ENCODE measurements around the gene KAZALD1. TPM values are rescaled to one million over a fixed set of nuclear protein-coding genes. Genes with fewer than 3 reads are reported as not detected.

KAZALD1 gene
- polyA plus RNA-seq, 3 donors = 10.1 to 13.6 (median 10.5) TPM

DNA sequence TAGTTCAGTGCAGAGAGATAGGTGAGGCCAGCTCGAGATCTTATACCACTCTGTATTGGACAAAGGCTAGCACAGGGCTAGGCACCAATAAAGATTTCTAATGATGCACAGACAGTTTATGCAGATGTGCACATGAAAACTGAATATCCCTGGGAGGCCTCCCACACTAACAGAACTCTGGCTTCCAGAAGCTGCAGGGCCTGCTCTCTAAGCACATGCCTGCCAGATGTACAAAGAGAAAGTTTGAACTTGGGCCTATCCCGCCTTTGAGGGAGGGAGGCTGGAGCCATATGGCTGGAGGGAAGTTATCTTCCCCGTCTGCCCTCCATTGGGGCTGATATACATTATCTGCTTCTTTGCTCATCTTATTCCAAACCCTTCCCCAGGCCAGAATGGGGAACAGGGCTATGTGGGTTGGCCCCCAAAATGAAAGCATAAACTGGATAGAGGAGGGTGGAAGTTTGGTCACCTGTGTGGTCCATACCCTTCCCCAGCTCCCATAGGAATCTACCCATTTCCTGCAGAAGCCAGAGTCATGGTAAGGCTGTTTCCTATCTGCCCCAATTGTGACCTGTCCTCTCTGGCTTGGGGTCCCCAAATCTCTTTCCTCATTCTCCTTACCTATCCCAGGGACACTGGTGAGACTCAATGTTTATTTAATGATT is 3.8 kb downstream of the KAZALD1 start:
- no peak for DNase-seq

DNA sequence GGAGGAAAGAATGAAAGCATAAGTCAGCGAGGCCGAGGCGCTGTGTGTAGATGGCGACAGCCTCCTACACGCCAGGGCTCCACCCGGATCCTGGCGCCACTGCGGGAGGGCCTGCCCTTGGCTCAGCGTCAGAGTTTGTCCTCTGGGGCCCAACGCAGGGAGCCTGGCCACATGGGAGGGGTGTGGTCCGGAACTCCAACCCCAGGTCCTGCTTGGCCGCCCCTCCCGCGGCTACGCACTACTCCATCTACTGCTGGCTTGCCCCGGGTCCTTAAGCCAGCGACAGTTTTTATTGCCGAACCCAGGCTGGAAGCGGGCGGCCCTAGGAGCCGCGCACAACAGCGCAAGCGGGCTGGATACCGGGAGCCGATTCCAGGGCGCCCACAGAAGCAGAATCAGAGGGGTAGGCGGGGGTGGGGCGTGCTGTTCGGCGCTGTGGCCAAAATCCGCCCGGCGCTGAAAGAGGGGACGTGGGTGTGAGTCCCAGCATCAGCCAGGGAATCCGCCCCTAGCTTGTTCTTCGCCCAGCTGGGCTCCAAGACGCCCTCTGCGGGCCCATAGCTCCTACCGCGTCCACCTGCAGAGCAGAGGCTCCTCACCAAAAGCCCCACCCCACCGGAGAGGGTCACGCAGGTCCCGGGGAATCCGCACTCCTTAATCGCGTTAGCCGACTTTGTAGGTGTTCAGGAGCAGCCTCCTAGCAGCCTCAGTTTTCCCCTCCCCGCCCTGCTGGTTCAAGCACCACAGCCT is 4.5 kb downstream of the KAZALD1 start:
- no peak for DNase-seq

DNA sequence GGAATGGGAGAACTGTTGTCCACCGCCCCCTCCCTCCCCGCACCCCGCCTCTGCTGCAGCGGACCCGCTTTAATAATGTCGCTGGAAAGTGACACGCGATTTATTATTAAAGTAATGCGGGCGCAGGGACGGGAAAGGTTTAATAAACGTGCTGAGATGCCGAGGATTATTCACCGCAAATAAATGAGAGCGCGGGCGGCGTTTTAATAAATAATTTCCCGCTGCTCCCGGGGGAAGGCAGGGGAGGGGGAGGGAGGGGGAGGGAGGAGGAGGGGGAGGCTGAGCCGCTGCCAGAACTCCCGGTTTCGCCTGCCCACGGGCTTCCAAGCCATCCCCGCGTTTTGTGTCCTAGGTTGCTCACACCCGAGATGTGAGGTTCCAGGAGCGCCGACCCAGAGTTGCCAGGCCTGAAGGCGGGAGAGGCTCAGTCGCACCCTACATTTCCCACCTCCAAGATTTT is 5.1 kb downstream of the KAZALD1 start:
- no peak for DNase-seq

DNA sequence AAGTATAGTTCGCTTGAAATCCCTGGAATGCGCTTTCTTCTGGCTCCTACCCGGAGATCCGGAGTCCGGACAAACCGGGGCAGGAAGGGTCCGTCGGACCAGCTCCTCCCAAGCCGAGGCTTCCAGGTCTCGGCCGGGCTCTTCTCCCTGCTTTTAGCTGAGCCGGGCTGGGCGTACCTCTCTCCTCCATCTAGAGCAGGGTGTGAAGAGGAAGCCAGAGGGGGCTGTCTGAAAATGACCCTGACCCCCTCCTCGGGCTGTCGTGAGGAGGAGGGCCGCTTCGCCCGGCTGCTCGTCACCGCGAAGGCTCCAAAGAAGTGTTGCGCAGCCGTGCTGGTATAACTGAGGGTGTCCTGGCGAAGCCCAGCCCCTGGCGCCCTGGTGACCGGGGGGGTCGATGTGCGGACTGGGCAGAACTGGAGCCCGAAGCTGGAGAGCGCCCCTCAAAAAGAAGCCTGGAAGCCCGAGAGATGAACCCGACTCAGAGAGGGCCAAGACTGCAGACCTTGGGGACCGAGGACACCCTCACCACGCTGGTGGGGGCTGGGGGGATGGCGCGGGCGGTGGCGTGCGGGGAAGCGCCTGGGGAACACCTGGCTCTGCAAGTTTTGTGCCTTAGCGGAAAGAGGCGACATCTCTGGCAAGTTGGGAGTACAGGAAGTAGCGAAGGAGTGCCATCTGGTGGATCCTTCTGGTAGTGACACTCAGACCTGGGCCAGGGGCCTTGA is 5.7 kb downstream of the KAZALD1 start:
- DNase-seq = peak; percentile 81

DNA sequence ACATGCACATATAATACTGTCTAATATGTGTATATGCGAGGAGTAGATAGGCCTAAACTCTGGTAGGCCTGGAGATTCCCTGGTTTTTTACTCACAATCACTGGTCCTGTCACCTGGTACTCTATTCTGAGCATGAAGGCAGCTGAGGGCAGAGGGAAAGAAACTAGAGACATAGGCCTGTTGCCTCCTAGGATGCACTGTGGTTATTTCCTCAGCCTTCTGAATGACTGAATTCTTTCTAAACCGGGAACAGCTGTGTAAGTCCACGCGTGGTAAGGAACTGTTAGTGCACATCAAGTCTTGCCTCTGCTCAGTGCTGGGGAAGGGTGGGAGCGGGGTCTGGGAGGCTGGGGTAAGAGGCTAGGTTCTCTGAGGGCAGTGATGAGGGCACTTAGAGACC is 7.7 kb downstream of the KAZALD1 start:
- DNase-seq = no peak

DNA sequence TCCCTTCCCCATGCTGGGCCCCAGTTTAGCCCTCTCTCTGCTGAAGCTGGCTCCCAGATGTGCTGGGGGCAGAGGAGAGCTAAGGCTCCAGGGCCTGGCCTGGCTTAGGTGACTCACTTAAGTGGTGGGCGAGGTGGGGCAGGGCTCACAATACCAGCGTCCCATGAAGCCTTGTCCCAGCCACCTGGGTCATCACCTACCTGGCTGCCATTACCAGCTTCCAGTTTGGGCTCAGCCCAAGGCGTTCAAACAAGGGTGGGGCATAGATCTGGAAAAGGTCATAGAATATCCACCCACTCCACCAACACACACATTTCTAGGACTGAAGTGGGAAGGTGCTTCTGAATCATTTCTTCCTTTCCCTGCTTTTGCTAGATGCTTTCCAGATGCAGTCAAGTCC is 8.3 kb downstream of the KAZALD1 start:
- DNase-seq = no peak

DNA sequence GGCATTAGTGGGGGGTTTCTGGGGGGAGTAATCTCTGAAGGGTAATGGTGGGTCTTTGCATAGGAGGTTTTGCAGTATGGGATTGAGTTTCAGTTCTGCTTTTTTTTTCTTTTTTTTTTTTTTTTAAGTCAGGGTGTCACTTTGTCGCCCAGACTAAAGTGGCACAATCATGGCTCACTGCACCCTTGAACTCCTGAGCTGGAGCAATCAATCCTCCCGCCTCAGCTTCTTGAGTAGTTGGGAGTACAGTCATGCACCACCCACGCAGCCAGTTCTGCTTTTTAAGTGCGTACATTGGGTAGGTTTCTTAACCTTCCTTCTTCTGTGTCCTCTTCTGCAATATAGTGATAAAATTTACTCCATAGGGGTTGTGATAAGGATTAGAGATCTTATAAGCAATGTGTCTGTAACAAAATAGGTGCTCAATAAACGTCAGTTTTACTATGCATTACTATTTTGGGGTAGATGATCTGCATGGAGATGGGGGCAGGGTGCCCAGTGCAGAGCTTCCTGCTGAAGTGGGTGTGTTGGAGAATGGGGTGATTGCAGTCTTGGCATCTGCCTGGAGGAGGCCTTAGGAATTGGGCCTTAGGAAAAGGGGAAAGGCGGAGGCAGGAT is 9.6 kb downstream of the KAZALD1 start:
- DNase-seq = no peak

DNA sequence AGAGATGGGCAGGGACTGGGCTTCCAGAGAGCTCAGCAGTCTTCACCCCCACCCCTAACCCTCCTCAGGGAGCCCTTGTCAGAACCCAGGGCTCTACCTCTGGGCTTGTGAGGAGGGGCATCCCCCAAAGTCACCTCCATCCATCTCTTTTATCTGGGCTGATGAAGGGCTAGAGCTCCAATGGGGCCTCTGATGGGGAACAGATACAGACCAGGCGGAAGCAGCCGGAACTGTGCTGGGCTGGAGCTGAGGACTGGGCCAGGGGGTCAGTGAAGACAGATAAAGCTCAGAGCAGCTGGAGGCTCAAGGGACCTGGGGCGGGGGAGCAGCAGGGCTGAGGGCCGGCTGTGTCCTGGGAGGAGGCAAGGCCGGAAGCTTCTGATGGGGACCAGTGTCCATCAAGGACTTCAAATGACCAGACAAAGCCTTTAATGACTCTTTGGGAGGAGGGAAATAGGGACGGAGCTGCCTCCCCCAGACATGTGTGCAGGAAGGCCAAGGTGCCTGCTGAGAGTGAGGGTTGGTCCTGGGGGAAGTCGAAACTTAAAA is 10.2 kb downstream of the KAZALD1 start:
- DNase-seq = no peak

DNA sequence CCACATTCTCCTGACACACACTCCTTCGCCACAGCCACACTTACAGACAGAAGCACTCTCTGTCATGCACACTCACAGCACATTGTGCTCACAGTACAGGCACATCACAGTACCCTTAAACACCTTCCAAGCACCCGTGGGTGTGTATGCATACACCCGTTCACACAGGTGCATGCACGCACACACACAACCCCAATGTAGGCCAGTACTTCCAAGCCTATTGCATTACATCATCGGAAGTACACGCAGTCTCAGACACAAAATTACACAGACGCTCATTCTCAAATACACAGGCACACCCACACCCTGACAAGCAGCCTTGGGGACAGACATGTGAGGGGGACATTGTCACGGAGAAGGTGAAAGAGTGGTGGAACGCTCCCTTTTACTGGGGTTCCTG is 11.1 kb downstream of the KAZALD1 start:
- no peak for DNase-seq

DNA sequence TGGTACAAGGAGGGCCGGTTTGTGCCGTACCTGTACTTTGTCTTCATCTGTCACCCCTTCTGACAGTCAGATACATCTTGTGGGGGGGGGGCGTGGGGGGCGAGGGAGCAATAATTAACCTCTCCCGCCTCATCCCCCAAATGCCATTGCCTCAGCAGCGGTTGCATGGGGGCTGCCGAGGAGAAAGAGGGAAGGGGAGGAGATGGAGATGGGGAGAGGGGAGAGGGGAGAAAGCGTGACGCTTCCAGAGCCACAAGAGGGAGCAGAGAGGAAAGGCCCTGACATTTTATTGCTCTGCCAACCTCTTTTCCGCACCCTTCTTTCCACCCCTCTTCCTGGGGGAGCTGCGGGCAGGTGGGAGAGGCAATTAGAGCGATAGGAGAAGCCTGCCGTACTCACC is 11.8 kb downstream of the KAZALD1 start:
- no peak for DNase-seq

DNA sequence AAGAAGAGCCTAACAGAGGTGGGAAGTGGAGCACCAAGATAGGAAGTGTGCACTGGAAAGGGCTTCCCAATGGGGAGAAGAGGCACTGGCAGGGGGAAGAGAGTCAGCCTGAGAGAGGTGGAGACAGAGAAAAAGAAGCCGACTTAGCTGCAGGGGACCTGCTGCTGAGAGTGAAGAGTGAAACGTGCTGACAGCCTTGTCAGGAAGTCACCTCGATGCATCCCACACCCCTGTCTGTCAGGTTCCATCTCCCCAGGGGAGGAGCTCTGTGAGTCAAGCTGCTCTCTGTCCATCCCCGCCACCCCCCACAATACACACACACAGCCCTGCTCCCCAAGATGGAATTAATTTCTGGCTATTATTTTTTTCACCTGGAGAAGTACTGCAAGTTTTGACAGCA is 14.0 kb downstream of the KAZALD1 start:
- DNase-seq = no peak

DNA sequence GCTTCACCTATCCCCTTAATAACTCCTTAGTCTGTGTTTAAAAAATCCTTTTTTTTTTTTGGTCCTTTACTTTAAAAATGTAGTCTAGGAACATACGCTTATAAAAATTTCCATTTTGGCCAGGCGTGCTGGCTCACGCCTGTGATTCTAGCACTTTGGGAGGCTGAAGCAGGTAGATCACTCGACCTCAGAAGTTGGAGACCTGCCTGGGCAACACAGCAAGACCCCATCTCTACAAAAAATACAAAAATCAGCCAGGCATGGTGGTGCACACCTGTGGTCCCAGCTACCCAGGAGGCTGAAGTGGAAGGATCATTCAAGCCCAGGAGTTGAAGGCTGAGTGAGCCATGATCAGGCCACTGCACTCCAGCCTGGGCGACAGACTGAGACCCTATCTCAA is 14.8 kb downstream of the KAZALD1 start:
- DNase-seq = no peak

DNA sequence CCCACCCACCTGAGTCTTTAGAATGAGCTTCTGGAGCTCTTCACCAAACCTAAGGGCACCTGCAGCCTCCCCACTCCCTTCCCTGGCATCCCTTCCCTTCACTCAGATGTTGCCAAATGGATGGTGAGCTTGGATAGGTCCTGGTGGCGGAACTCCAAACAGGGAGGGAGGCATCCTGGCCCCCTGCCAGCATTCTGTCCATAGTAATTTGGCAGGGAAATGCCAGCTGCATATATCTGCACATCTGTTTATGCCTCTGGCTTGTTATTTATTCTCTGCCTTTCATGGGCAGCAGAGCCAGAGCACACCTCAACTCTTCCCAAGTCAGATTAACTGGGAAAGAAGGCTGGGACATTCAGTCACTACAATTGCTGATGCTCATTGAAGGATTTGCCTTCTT is 18.1 kb downstream of the KAZALD1 start:
- DNase-seq = no peak

DNA sequence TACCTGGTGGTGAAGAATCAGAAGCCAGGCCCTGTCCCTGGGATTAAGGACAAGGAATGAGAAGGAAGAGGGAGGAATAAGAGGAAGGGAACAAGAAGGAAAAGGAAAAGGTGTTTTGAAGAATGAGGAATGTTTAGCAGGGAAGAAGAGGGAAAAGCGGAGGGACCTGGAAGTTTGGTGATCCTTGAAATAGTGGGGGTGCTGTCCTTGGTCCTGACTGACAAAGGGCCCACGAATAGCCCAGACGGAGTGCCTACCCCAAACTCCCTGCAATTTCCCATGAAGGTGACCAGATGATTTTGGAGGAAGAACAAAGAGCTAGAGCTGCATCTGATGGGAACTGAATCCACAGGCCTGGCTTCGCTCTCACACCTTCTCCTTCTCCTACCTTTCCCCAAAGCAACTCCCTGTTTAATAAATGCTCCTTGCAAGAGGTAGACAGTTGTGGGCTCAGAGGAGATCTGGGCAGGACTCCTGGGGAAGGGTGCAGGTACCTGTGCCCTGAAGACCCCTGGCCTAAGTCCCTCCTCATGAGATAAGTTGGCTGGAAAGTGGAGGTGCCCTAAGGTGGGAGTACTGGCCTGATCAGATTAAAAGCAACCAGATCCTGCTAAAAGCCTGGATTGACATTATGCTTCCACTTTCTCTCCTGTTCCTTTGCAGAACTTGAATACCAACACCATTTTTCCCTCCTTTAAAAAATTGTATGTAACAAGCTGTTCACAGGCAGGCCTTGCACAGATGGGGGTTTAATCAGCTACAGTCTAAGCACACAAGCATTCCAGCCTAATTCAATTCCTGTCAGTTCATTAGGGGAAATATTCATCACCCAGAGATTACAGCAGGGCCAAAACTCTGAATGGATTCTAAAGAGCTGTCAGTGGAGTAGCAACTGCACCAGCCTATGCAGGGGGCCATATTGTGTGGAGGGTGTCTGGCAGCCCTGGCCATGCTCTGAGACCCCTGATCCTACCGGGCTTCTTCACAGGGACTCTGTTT is 19.4 kb downstream of the KAZALD1 start:
- DNase-seq = no peak

DNA sequence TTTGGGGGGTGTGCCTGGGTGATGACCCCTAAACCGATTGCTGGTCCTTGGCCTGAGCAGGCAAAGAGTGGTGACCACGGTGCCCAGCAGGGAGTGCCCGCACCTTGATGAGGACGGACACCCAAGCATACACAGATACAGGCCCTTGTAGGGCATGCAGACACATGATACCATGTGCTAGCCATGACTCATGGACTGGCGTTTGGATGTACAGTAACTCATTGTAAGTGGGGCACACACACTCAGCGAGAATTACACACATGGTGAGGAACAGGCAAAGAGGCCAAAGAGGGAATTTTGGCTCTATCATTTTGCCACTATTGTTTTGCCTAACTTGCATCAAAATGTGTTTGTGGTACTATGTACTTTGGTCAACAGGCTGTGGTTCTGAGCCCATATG is 24.1 kb downstream of the KAZALD1 start:
- no peak for DNase-seq

DNA sequence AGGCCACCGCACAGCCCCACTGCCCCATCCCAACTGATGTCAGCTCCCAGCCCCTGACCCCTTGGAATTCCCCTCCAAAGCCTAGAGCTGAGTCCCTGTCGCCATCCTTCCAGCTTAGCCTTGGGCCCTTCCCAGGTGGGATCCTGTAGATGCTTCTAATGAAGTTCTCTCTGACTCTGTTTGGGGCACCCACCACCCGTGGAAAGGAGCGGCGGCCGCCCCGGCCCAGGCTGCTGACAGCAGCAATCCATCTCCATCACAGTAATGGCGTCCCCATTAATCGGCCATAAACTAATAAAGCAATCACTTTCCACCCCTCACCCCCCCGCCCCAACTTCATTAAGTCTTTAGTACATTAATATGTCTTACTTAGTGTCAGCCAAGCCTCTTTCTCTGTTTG is 25.6 kb downstream of the KAZALD1 start:
- no peak for DNase-seq

DNA sequence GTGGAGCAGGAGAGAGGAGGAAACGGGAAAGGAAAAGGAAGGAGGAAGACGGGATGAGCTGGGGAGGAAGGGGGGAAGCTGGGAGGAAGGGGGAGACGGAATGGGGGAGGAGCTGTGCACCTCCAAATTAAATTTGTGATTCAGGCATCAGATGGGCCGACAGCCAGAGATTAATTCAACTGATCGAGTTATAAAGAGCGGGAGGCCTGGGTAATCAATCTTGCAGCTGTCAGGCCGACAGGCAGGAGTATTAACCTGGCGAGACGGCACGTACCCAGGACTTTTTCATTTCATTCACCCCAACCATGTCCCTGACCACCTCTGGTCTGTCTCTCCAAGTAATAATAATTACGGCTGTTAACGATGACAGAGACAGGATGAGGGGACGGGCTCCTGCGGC is 26.2 kb downstream of the KAZALD1 start:
- DNase-seq = no peak

DNA sequence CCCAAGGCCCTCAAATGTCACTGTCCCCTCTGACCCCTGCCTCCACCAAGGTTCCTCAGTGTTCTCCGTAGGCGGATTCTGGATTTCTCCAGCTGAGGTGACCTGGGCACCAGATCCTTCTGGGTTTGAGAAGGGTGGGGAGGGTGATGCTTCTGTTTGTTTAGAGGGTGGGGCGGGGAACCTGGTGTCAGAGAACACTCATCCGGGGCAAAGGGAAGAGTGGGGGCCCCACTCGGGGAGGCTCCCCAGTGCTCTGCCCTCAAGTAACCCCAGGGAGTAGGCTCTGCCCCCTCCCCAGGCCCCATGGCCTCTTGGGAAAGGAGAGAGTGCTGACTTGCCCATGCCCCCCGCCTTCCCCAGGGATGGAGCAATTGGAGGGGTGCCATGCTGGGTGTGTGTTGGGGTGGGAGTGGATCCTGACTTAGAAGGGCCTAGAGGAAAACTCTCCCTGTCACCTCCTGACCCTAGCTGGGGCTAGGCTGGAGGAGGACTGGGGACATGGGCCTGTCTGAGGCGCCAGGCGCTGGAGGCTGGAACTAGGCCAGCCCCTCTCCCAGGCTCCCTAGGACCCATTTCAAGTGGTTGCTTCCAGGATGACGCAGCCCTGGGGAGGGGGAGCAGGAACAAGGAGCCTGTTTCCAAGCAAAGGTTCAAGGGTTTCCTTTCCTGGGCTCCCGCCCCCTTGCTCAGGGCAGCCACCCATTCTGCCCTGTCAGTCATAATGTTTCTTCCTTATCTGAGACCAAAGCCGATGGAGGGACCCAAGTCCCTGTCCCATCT is 27.9 kb downstream of the KAZALD1 start:
- DNase-seq = no peak

DNA sequence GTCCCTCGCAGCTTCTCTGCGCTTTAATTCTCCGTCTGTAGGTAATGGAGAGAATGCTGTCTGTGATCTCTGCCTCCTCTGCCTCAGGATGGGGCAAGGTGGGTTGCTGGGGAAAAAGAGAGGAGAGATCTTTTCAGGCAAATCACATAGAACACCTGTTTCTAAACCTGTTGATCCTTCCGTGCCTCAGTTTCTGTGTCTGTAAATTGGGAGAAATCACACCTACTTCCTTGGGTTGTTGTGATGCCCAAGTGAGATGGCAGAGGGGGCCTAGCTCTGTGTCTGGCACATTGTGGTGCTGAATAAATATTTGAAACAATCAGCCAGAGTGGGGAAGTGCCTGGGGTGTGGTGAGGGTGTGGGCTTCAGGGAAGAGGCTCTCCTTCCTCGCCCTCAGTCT is 28.8 kb downstream of the KAZALD1 start:
- DNase-seq = no peak

Data from renal pelvis (tissue), 4 donors.